Natural killer cell (primary cell): ENCODE results near the gene NFIC. TPM values are rescaled to one million over a fixed set of nuclear protein-coding genes. Genes with fewer than 3 reads are reported as not detected.

Experiments
- ATAC-seq, 3 donors: fragments of 150-1000 bp in 2 of 3; fragments of 200-7000 bp in 1 of 3; cut with Tn5 transposase; 1 replicate in 1 of 3; 2 replicates in 2 of 3; pipeline ENCODE4 v1.10.0; 2021; ENCODE audit warnings: mild to moderate bottlenecking in 2 of 3, moderate library complexity in 2 of 3
- DNase-seq, 2 donors: peaks; one replicate each; pipeline versions ENCODE4 v3.0.0 to v3.0.0-alpha.2; 2013 to 2021; ENCODE audit warnings: mixed read lengths in 1 of 2
- H3K27ac ChIP-seq: one replicate; pipeline ENCODE4 v1.5.1; 2013; ENCODE audit warnings: mild to moderate bottlenecking, low read length
- H3K27me3 ChIP-seq: one replicate; pipeline ENCODE4 v1.6.1; 2013; ENCODE audit warnings: low read length; ENCODE audit not compliant: control insufficient read depth, insufficient read depth
- H3K36me3 ChIP-seq: one replicate; pipeline ENCODE4 v1.6.1; 2013; ENCODE audit warnings: low read length; ENCODE audit not compliant: control insufficient read depth, insufficient read depth
- H3K4me1 ChIP-seq: one replicate; pipeline ENCODE4 v1.6.1; 2013; ENCODE audit warnings: low read length; ENCODE audit not compliant: control insufficient read depth, insufficient read depth
- H3K4me3 ChIP-seq: one replicate; pipeline ENCODE4 v1.5.1; 2013; ENCODE audit warnings: low read length
- H3K9me3 ChIP-seq: one replicate; pipeline ENCODE4 v1.6.1; 2013; ENCODE audit warnings: low read length; ENCODE audit not compliant: control insufficient read depth, insufficient read depth
- H3K27ac Mint-ChIP-seq, 2 donors: one replicate each; pipeline ENCODE4 v1.8.0; 2022; ENCODE audit warnings: mild to moderate bottlenecking in 2 of 2, mixed read lengths in 2 of 2, moderate library complexity in 1 of 2
- H3K27me3 Mint-ChIP-seq, 2 donors: one replicate each; pipeline ENCODE4 v1.8.0; 2022; ENCODE audit warnings: low read depth in 2 of 2, mixed read lengths in 2 of 2
- H3K36me3 Mint-ChIP-seq: one replicate; pipeline ENCODE4 v1.8.0; 2022; ENCODE audit warnings: mixed read lengths
- H3K4me1 Mint-ChIP-seq, 2 donors: one replicate each; pipeline ENCODE4 v1.8.0; 2022; ENCODE audit warnings: mixed read lengths in 2 of 2
- H3K4me3 Mint-ChIP-seq: one replicate; pipeline ENCODE4 v1.8.0; 2022; ENCODE audit warnings: mild to moderate bottlenecking, moderate library complexity, mixed read lengths
- H3K9me3 Mint-ChIP-seq, 2 donors: one replicate each; pipeline ENCODE4 v1.8.0; 2022; ENCODE audit warnings: mixed read lengths in 2 of 2
- CTCF ChIP-seq: fragments of 200-600 bp; IDR thresholded peaks from one replicate; pipeline ENCODE4 v1.8.0; 2022; ENCODE audit warnings: antibody characterized with exemption
- WGBS: methylation state at CpG from one replicate; pipeline ENCODE4 v1.1.7; 2013; ENCODE audit warnings: missing lambda C conversion rate; ENCODE audit not compliant: insufficient coverage; 5-methylcytosine and 5-hydroxymethylcytosine counted together
- intact Hi-C: fragments of 100-400 bp; cut with micrococcal nuclease; formaldehyde crosslinking; loops from one replicate; pipeline ENCODE4 v1.14.2; 2022
- total RNA-seq, 4 donors: library from RNA; stranded (reverse); fragments of 120-200 nt in 1 of 4; gene quantifications; one replicate each; pipeline versions ENCODE4 v1.2.3 to v1.2.4, GENCODE V29; 2013 to 2022

NFIC gene
- total RNA-seq, 3 donors from 2014 or later (not counting 1 experiment from before 2014, with no cell fraction given) = 18.5 to 22.2 (median 20.6) TPM

- no peak for ATAC-seq
- intact Hi-C loops = no loop called here
- no peaks in the 10 kb centered on the region for H3K36me3 ChIP-seq
- 57% methylated on average over 29 of the region's 29 CpGs for WGBS
- DNase-seq = no peak
- no peaks in the 10 kb centered on the region for H3K27me3 ChIP-seq
- no peaks in the 10 kb centered on the region for H3K4me1 ChIP-seq
- Mint-ChIP-seq H3K9me3 (no peaks in the 10 kb centered on the region), H3K27me3 (peaks cover 13 to 26% of the 10 kb centered on the region in 2 donors), H3K4me1 (no peaks in the 10 kb centered on the region), H3K27ac (no peak overlapping the region), H3K36me3 (no peaks in the 10 kb centered on the region), H3K4me3 (no peak overlapping the region)
- no peak for TF ChIP-seq CTCF
- no peaks in the 10 kb centered on the region for H3K9me3 ChIP-seq
- no peak overlapping the region for H3K27ac ChIP-seq
- H3K4me3 ChIP-seq = no peak overlapping the region
Measured at GRCh38 chr19:3320354-3320670, 46.1 kb upstream of the NFIC start.

GRCh38 chr19:3320853-3321252 lies 45.5 kb upstream of the NFIC start:
- Mint-ChIP-seq H3K4me3 (no peak overlapping the region), H3K27ac (no peak overlapping the region), H3K4me1 (no peaks in the 10 kb centered on the region), H3K36me3 (no peaks in the 10 kb centered on the region), H3K9me3 (no peaks in the 10 kb centered on the region), H3K27me3 (peaks cover 13 to 26% of the 10 kb centered on the region in 2 donors)
- DNase-seq = no peak
- H3K27ac ChIP-seq = no peak overlapping the region
- H3K4me3 ChIP-seq = no peak overlapping the region
- H3K4me1 ChIP-seq = no peaks in the 10 kb centered on the region
- H3K27me3 ChIP-seq = no peaks in the 10 kb centered on the region
- no peak for ATAC-seq
- intact Hi-C loops = no loop called here
- TF ChIP-seq CTCF = no peak
- H3K36me3 ChIP-seq = no peaks in the 10 kb centered on the region
- no peaks in the 10 kb centered on the region for H3K9me3 ChIP-seq
- 76% methylated on average over 5 of the region's 8 CpGs for WGBS

- no peak overlapping the region for H3K4me3 ChIP-seq
- H3K4me3 Mint-ChIP-seq = no peak overlapping the region
- no peak for ATAC-seq
Measured at GRCh38 chr19:3321696-3322095, 44.7 kb upstream of the NFIC start.

More at GRCh38 chr19:3321696-3322095, 44.7 kb upstream of the NFIC start:
- Histone ChIP-seq H3K27ac (no peak overlapping the region), H3K36me3 (no peaks in the 10 kb centered on the region), H3K27me3 (no peaks in the 10 kb centered on the region), H3K9me3 (no peaks in the 10 kb centered on the region), H3K4me1 (no peaks in the 10 kb centered on the region)
- no peak for TF ChIP-seq CTCF
- Mint-ChIP-seq H3K27me3 (peaks cover 13 to 22% of the 10 kb centered on the region in 2 donors), H3K27ac (no peak overlapping the region), H3K36me3 (no peaks in the 10 kb centered on the region), H3K9me3 (no peaks in the 10 kb centered on the region), H3K4me1 (no peaks in the 10 kb centered on the region)
- WGBS = 72% methylated on average over 6 of the region's 6 CpGs
- no peak for DNase-seq
- intact Hi-C loops = no loop called here
